ENCODE measurements around the gene NPAS3.

Gene NPAS3

GRCh38 chr14:33691907-33692306, 753.2 kb downstream of the NPAS3 start:
- no peak for DNase-seq

- no peak for DNase-seq
These were observed 754.1 kb downstream of the NPAS3 start for GRCh38 chr14:33692762-33693161.

- no peak for DNase-seq
These were observed 754.6 kb downstream of the NPAS3 start for GRCh38 chr14:33693237-33693636.

- DNase-seq = no peak
These were observed 757.5 kb downstream of the NPAS3 start for GRCh38 chr14:33696165-33696564.

- DNase-seq = no peak
These were observed 760.8 kb downstream of the NPAS3 start for GRCh38 chr14:33699300-33699983.

GRCh38 chr14:33700052-33700451, 761.4 kb downstream of the NPAS3 start:
- DNase-seq = no peak

GRCh38 chr14:33702293-33702692, 763.6 kb downstream of the NPAS3 start:
- no peak for DNase-seq

GRCh38 chr14:33704481-33704880, 765.8 kb downstream of the NPAS3 start:
- DNase-seq = no peak

GRCh38 chr14:33705490-33705889, 766.8 kb downstream of the NPAS3 start:
- no peak for DNase-seq

GRCh38 chr14:33707716-33708115, 769.0 kb downstream of the NPAS3 start:
- no peak for DNase-seq

- DNase-seq = no peak
These were observed 770.6 kb downstream of the NPAS3 start for GRCh38 chr14:33709283-33709682.

- DNase-seq = no peak
These were observed 771.0 kb downstream of the NPAS3 start for GRCh38 chr14:33709711-33710110.

- DNase-seq = no peak
These were observed 771.6 kb downstream of the NPAS3 start for GRCh38 chr14:33710273-33710672.

GRCh38 chr14:33711194-33711593, 772.5 kb downstream of the NPAS3 start:
- DNase-seq = no peak

- DNase-seq = no peak
These were observed 773.1 kb downstream of the NPAS3 start for GRCh38 chr14:33711811-33712216.

GRCh38 chr14:33714527-33715226, 776.0 kb downstream of the NPAS3 start:
- DNase-seq = no peak

GRCh38 chr14:33715227-33715528, 776.5 kb downstream of the NPAS3 start:
- no peak for DNase-seq

- DNase-seq = no peak
These were observed 778.2 kb downstream of the NPAS3 start for GRCh38 chr14:33716921-33717320.

- DNase-seq = no peak
These were observed 779.2 kb downstream of the NPAS3 start for GRCh38 chr14:33717866-33718265.

GRCh38 chr14:33720284-33720787, 781.7 kb downstream of the NPAS3 start:
- DNase-seq = no peak

- DNase-seq = no peak
These were observed 788.0 kb downstream of the NPAS3 start for GRCh38 chr14:33726685-33727084.

- DNase-seq = no peak
These were observed 788.9 kb downstream of the NPAS3 start for GRCh38 chr14:33727606-33728005.

GRCh38 chr14:33728010-33728498, 789.4 kb downstream of the NPAS3 start:
- no peak for DNase-seq

- no peak for DNase-seq
These were observed 791.5 kb downstream of the NPAS3 start for GRCh38 chr14:33730156-33730555.

- DNase-seq = no peak
These were observed 793.5 kb downstream of the NPAS3 start for GRCh38 chr14:33732175-33732574.
